OCI-LY3 (cell line): Measurements from ENCODE around the gene SMIM34.
"Not testable (repeated sequence)": the region's sequence is repeated elsewhere in the genome, so short reads cannot be mapped to it uniquely, and the experiment has no call there.

Source experiments
- EZH2phosphoT487 ChIP-seq: fragments of 200-600 bp; shearing (Covaris generic); IDR thresholded peaks from 2 replicates; pipeline ENCODE4 v1.6.1; 2018; ENCODE audit warnings: antibody characterized with exemption, mixed run types, low read depth
- TF ChIP-seq, protein P1 (sequence below): fragments of 200-600, 300-600 bp; sonication (generic); IDR thresholded peaks from 2 replicates; pipeline ENCODE4 v1.5.1; 2014; ENCODE audit warnings: antibody characterized with exemption, low read length, low read depth

DNA sequence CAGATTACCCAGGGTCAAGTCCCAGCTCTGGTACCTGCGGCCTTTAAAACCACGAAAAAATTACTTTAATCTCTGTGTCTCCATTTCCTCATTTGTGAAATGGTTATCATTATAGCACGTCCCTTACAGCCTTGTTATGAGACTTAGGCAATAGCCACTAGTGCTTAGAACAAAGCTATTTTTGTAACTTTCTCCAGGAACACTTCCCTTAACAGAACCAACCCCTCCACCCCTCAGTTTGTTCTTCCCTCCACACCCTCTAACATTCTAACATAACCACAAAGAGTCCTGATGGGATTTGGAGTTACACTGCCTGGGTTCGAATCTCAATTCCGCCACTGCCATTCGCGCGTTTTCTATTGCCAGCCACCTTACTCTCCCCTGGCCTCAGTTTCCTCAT is 49.3 kb downstream of the SMIM34 start:
- TF ChIP-seq, protein P1, sequence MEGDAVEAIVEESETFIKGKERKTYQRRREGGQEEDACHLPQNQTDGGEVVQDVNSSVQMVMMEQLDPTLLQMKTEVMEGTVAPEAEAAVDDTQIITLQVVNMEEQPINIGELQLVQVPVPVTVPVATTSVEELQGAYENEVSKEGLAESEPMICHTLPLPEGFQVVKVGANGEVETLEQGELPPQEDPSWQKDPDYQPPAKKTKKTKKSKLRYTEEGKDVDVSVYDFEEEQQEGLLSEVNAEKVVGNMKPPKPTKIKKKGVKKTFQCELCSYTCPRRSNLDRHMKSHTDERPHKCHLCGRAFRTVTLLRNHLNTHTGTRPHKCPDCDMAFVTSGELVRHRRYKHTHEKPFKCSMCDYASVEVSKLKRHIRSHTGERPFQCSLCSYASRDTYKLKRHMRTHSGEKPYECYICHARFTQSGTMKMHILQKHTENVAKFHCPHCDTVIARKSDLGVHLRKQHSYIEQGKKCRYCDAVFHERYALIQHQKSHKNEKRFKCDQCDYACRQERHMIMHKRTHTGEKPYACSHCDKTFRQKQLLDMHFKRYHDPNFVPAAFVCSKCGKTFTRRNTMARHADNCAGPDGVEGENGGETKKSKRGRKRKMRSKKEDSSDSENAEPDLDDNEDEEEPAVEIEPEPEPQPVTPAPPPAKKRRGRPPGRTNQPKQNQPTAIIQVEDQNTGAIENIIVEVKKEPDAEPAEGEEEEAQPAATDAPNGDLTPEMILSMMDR = not testable (repeated sequence)
- TF ChIP-seq EZH2phosphoT487 = not testable (repeated sequence)
